HG02610 (cell line): ENCODE results near the gene JMY.

ENCODE experiments used
- ATAC-seq: cut with Tn5 transposase; IDR thresholded peaks from one replicate; pipeline ENCODE4 v1.9.1; 2021; ENCODE audit warnings: mild to moderate bottlenecking, moderate library complexity; ENCODE audit not compliant: unreplicated experiment

JMY gene

DNA sequence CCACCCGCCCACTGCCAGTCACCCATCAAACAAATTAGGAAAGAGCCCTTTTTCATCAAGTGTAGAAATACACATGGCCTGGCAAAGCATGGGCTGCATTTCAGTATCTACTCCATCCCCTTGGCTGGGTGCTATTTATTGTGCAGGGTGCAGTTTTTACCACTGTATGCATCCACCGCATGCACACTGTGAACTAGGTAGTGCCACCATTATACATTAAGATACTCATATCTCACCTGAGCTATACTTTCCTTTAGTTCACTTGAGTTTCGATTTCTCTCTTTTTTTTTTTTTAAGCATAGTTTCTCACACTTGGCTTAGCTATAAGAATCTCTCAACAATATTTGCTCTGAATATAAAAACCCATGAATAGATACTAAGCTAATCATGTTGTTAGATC lies 49.4 kb downstream of the JMY start:
- ATAC-seq, result no peak

DNA sequence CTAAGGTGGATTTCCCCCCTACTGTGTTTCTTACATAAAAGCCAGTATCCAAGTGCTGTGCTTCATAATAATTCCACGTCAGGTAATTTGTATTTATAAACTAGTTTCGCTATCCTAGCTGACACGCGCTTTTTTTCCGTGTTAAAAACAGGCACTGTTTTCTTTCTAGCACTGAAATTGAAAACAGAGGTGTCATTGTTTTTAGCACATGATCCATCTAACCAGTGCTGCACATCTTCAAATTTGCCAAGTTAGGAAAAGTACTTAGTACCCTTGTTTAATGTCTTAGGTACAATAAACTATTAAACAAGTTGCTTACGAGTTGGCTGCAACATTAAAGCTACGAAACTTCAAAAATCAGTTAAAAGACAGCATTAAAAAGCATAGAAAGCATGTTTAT lies 49.9 kb downstream of the JMY start:
- no peak for ATAC-seq

DNA sequence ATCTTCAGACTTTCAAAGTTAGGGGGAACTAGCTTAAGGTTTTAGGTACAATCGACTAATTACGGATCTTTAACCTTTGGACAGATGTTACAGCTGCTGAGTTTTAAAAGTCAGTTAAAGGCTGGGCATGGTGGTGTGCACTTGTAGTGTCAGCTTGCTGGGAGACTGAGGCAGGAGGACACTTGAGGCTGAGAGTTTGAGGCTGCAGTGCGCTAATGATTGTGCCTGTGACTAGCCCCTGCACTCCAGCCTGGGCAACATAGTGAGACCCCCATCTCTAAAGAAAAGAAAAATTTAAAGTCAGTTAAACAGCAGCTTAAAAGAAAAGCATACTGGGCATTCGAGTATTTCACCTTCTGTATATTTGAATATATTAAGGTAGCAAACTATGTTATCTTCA lies 51.4 kb downstream of the JMY start:
- ATAC-seq, result no peak

DNA sequence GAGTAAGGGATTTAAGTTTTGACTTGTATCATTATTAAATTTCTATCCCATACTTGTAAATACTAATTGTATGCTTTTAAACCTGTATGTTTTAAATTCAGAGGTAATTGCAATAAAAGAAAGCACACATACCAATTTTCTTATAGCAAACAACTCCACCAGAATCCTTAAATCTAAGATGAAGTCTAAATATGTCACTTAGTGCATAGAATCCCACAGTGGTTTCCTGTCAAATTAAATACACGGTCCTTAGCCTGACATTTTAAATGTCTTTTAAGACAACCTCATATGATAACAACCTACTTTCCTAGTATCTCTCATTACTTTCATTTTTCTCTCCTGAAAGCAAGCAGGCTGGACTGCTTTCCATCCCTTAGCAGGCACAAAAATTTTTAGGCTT lies 52.0 kb downstream of the JMY start:
- no peak for ATAC-seq

GRCh38 chr5:79295029-79295428 lies 59.1 kb downstream of the JMY start:
- no peak for ATAC-seq

DNA sequence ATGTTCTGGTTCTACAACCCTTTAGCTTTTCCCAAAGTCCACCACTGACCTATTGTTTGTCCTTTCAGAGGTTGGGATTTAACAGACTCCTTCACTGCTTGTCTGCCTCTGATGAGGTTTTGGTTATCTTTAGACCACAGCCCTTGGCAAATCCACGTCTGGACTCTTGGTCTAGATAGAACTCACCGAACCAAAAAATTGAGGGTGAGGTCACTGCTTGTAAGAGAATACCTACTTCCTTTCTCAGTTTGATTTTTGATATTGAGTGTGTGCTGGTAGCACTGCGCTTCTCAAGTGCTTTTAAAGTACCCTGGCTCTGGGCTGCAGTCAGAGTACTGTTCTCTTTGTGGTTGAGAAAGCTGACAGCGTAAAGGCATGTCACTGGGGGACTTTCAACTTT lies 61.7 kb downstream of the JMY start:
- no peak for ATAC-seq

GRCh38 chr5:79301046-79301712 lies 65.2 kb downstream of the JMY start:
- ATAC-seq, result no peak

DNA sequence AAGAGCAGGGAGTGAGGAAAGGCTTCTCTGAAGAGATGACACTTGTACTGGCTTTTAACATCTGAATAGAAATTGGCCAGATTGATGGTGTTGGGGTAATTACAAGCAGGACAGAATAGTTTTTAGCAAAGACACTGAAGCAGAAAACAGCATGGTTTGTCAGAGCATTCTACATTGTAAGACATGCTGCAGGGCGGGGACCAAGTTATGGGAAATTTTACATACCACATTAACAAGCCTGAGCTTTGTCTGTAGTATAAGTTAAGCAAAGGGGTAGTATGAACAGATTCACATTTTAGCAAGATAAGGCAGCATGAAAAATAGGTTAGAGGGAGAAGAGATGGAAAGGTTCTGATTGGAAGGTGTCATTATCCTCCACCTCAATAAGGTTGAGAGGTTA lies 66.5 kb downstream of the JMY start:
- no peak for ATAC-seq

DNA sequence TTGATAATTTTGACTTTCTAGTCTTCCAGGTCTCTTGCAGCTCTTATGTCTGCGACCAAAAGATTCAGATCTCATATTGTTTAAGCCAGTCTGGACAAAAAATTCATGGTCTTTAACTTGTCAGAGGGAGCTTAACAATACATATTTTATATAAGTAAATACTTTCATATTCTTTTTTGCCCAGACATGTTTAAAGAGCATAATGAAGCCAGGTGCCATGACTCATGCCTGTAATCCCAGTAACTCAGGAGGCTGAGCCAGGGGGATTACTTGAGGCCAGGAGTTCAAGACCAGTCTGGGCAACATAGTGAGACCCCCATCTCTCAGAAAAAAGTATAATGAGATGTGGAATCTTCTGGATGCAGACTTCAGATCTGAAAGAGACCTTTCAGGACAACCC lies 69.8 kb downstream of the JMY start:
- no peak for ATAC-seq

DNA sequence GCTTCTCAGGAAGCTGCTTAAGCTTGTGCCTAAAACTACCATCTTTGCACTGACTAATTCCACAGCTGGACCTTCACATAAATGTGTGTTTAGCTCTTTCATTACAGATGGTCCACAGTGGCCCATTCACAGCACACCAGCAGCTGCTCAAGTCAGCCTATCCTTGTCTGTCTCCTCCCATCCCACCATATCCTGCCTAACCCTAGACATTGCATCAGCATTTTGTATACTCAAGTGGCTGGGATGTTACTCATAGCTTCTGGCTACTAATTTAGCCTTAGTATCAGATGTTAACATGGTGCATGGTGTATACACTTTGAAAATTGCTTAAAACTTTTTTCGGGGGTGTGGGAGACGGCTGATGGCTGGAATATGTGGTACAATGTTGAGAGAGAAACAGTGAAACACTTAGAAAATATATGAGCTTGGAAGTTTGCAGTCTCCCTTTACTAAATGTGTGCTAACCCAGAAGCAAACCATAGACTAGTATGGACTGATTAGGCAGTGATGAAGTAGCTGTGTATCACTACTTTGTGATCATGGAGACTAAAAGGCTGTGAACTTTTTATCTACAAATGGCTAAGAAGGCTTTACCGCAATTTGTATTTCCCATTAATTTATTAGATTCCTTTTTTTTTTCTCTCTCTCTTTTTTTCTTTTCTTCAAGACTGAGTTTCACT lies 83.1 kb downstream of the JMY start:
- no peak for ATAC-seq

DNA sequence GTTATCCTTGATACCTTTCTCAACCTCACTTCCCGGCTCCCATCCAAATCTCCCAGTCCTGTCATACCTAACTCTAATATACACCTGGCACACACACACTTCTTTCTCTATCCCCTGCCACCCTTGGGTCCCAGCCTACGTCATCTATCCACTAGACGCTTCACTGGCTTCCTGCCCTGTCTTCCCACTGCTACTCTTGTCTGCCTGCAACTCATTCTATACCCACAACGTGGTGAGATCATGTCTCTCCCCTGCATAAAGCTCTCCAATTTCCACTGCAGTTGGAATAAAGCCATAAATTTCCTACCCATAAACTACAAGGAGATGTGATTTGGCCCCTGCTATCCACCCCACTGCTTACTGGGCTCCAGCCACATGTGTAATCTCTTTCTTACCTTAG lies 93.5 kb downstream of the JMY start:
- ATAC-seq, result no peak

DNA sequence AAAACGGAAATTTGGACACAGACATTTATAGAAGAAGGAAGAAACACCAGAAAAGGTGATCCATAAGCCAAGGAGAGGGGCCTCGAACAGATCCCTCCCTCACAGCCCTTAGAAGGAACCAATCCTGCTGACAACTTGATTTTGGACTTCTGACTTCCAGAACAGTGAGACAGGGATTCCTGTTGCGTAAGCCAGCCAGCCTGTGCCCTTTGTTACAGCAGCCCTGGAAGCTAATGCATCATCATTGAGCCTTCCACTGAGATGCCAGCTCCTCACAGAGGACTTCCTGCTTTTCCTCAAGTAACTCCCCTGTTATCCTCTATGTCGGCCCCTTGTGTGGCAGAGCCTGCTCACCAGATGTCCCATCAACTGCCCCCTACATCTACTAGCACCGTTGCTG lies 94.1 kb downstream of the JMY start:
- ATAC-seq, result no peak

- ATAC-seq, result no peak
Measured at GRCh38 chr5:79333852-79334557, 98.1 kb downstream of the JMY start.

GRCh38 chr5:79346420-79346824 lies 110.5 kb downstream of the JMY start:
- ATAC-seq, result no peak

DNA sequence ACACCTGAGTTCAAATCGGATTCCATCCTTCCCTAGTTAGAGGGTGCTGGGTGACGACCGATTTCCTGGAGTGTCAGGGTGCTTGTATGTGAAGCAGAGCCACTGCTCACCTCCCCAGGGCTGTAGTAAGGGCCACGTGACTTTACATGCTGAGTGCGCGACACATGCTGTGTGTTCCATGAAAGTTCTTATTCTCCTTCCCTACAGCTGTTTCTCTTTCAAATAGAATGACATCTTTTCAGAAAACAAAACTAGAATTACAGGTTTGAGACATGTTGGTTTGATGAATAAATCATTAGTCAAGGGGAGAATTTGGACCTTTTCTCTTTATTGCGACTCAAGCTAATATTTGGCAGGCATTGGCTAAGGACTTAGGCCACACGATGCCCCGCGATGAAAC lies 113.1 kb downstream of the JMY start:
- ATAC-seq, result no peak

GRCh38 chr5:79349881-79350280 lies 114.0 kb downstream of the JMY start:
- ATAC-seq, result no peak

DNA sequence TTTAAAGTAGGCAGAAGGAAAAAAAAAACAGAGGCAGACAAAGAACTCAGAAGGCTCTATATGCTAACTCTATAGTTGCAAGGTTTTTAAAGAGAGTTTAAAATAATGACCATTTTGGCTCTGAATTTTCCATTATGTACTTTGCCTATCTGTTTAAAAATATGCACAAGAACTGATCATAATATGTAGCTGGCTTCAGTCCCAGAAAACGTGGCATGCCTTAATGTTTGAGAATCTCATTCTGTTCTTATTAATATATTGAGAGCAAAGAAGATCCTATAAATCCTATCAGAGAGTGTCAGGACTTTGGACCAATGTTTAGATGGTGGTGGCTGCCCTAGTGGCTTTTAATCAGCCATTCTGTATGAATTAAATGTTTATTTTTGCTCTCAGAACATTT lies 121.5 kb downstream of the JMY start:
- no peak for ATAC-seq
